ENCODE measurements around the gene LHFPL2.
"Not testable (repeated sequence)": the region's sequence is repeated elsewhere in the genome, so short reads cannot be mapped to it uniquely, and the experiment has no call there.

LHFPL2 gene

GRCh38 chr5:78677777-78678668 lies 29.5 kb upstream of the LHFPL2 start:
- Histone ChIP-seq H3K27ac (ENCODE audit: low read depth, low read length) (no peak overlapping the region), H3K36me3 (ENCODE audit: control insufficient read depth, insufficient read depth, low read length) (no peaks in the 10 kb centered on the region), H3K9me3 (ENCODE audit: control insufficient read depth, insufficient read depth, low read length) (peaks cover 7% of the 10 kb centered on the region; the same call in 1 of the 2 replicates), H3K4me1 (ENCODE audit: control insufficient read depth, insufficient read depth, low read length) (no peaks in the 10 kb centered on the region), H3K27me3 (ENCODE audit: control insufficient read depth, insufficient read depth, low read length) (no peaks in the 10 kb centered on the region), H3K9ac (ENCODE audit: low read depth, low read length) (no peak overlapping the region), H3K4me3 (ENCODE audit: low read depth, low read length) (no peak overlapping the region)

GRCh38 chr5:78675956-78676730 lies 27.6 kb upstream of the LHFPL2 start:
- no peak overlapping the region for H3K4me3 ChIP-seq (ENCODE audit: low read depth, low read length)
- no peaks in the 10 kb centered on the region for H3K9me3 ChIP-seq (ENCODE audit: control insufficient read depth, insufficient read depth, low read length)
- H3K4me1 ChIP-seq (ENCODE audit: control insufficient read depth, insufficient read depth, low read length), result no peaks in the 10 kb centered on the region
- no peak overlapping the region for H3K27ac ChIP-seq (ENCODE audit: low read depth, low read length)
- no peak overlapping the region for H3K9ac ChIP-seq (ENCODE audit: low read depth, low read length)
- H3K36me3 ChIP-seq (ENCODE audit: control insufficient read depth, insufficient read depth, low read length), result no peaks in the 10 kb centered on the region
- no peaks in the 10 kb centered on the region for H3K27me3 ChIP-seq (ENCODE audit: control insufficient read depth, insufficient read depth, low read length)

GRCh38 chr5:78673827-78674226 lies 25.3 kb upstream of the LHFPL2 start:
- H3K4me1 ChIP-seq (ENCODE audit: control insufficient read depth, insufficient read depth, low read length); H3K27me3 ChIP-seq (ENCODE audit: control insufficient read depth, insufficient read depth, low read length); H3K9me3 ChIP-seq (ENCODE audit: control insufficient read depth, insufficient read depth, low read length); H3K4me3 ChIP-seq (ENCODE audit: low read depth, low read length); H3K36me3 ChIP-seq (ENCODE audit: control insufficient read depth, insufficient read depth, low read length); H3K27ac ChIP-seq (ENCODE audit: low read depth, low read length); H3K9ac ChIP-seq (ENCODE audit: low read depth, low read length): not testable (repeated sequence)

GRCh38 chr5:78672154-78672553 lies 23.6 kb upstream of the LHFPL2 start:
- no peak overlapping the region for H3K4me3 ChIP-seq (ENCODE audit: low read depth, low read length)
- H3K27me3 ChIP-seq (ENCODE audit: control insufficient read depth, insufficient read depth, low read length), result no peaks in the 10 kb centered on the region
- no peak overlapping the region for H3K27ac ChIP-seq (ENCODE audit: low read depth, low read length)
- H3K9ac ChIP-seq (ENCODE audit: low read depth, low read length), result no peak overlapping the region
- H3K36me3 ChIP-seq (ENCODE audit: control insufficient read depth, insufficient read depth, low read length), result no peaks in the 10 kb centered on the region
- H3K9me3 ChIP-seq (ENCODE audit: control insufficient read depth, insufficient read depth, low read length), result no peaks in the 10 kb centered on the region
- H3K4me1 ChIP-seq (ENCODE audit: control insufficient read depth, insufficient read depth, low read length), result no peaks in the 10 kb centered on the region

- no peaks in the 10 kb centered on the region for H3K9me3 ChIP-seq (ENCODE audit: control insufficient read depth, insufficient read depth, low read length)
- H3K27ac ChIP-seq (ENCODE audit: low read depth, low read length), result no peak overlapping the region
- H3K9ac ChIP-seq (ENCODE audit: low read depth, low read length), result no peak overlapping the region
Measured at GRCh38 chr5:78671609-78672008, 23.0 kb upstream of the LHFPL2 start.

GRCh38 chr5:78670701-78671269 lies 22.2 kb upstream of the LHFPL2 start:
- no peak overlapping the region for H3K27ac ChIP-seq (ENCODE audit: low read depth, low read length)

More at GRCh38 chr5:78671609-78672008, 23.0 kb upstream of the LHFPL2 start:
- no peaks in the 10 kb centered on the region for H3K4me1 ChIP-seq (ENCODE audit: control insufficient read depth, insufficient read depth, low read length)
- no peak overlapping the region for H3K4me3 ChIP-seq (ENCODE audit: low read depth, low read length)
- no peaks in the 10 kb centered on the region for H3K36me3 ChIP-seq (ENCODE audit: control insufficient read depth, insufficient read depth, low read length)
- no peaks in the 10 kb centered on the region for H3K27me3 ChIP-seq (ENCODE audit: control insufficient read depth, insufficient read depth, low read length)

GRCh38 chr5:78669331-78669730 lies 20.8 kb upstream of the LHFPL2 start:
- Histone ChIP-seq H3K27me3 (ENCODE audit: control insufficient read depth, insufficient read depth, low read length) (no peaks in the 10 kb centered on the region), H3K36me3 (ENCODE audit: control insufficient read depth, insufficient read depth, low read length) (no peaks in the 10 kb centered on the region), H3K4me1 (ENCODE audit: control insufficient read depth, insufficient read depth, low read length) (no peaks in the 10 kb centered on the region), H3K27ac (ENCODE audit: low read depth, low read length) (no peak overlapping the region), H3K9me3 (ENCODE audit: control insufficient read depth, insufficient read depth, low read length) (no peaks in the 10 kb centered on the region), H3K4me3 (ENCODE audit: low read depth, low read length) (no peak overlapping the region), H3K9ac (ENCODE audit: low read depth, low read length) (no peak overlapping the region)

More at GRCh38 chr5:78670701-78671269, 22.2 kb upstream of the LHFPL2 start:
- no peaks in the 10 kb centered on the region for H3K27me3 ChIP-seq (ENCODE audit: control insufficient read depth, insufficient read depth, low read length)
- no peak overlapping the region for H3K4me3 ChIP-seq (ENCODE audit: low read depth, low read length)
- H3K4me1 ChIP-seq (ENCODE audit: control insufficient read depth, insufficient read depth, low read length), result no peaks in the 10 kb centered on the region
- no peaks in the 10 kb centered on the region for H3K36me3 ChIP-seq (ENCODE audit: control insufficient read depth, insufficient read depth, low read length)
- H3K9me3 ChIP-seq (ENCODE audit: control insufficient read depth, insufficient read depth, low read length), result no peaks in the 10 kb centered on the region
- no peak overlapping the region for H3K9ac ChIP-seq (ENCODE audit: low read depth, low read length)

- Histone ChIP-seq H3K4me1 (ENCODE audit: control insufficient read depth, insufficient read depth, low read length) (no peaks in the 10 kb centered on the region), H3K4me3 (ENCODE audit: low read depth, low read length) (no peak overlapping the region), H3K27me3 (ENCODE audit: control insufficient read depth, insufficient read depth, low read length) (no peaks in the 10 kb centered on the region), H3K27ac (ENCODE audit: low read depth, low read length) (no peak overlapping the region), H3K9ac (ENCODE audit: low read depth, low read length) (no peak overlapping the region), H3K36me3 (ENCODE audit: control insufficient read depth, insufficient read depth, low read length) (no peaks in the 10 kb centered on the region), H3K9me3 (ENCODE audit: control insufficient read depth, insufficient read depth, low read length) (no peaks in the 10 kb centered on the region)
Measured at GRCh38 chr5:78667461-78668103, 19.0 kb upstream of the LHFPL2 start.

- not testable (repeated sequence) for H3K4me3 ChIP-seq (ENCODE audit: low read depth, low read length); H3K4me1 ChIP-seq (ENCODE audit: control insufficient read depth, insufficient read depth, low read length); H3K36me3 ChIP-seq (ENCODE audit: control insufficient read depth, insufficient read depth, low read length); H3K27me3 ChIP-seq (ENCODE audit: control insufficient read depth, insufficient read depth, low read length); H3K27ac ChIP-seq (ENCODE audit: low read depth, low read length); H3K9me3 ChIP-seq (ENCODE audit: control insufficient read depth, insufficient read depth, low read length); H3K9ac ChIP-seq (ENCODE audit: low read depth, low read length)
Measured at GRCh38 chr5:78666975-78667374, 18.4 kb upstream of the LHFPL2 start.

GRCh38 chr5:78666041-78666444 lies 17.5 kb upstream of the LHFPL2 start:
- Histone ChIP-seq H3K27ac (ENCODE audit: low read depth, low read length) (no peak overlapping the region), H3K4me3 (ENCODE audit: low read depth, low read length) (no peak overlapping the region)

More at GRCh38 chr5:78666041-78666444, 17.5 kb upstream of the LHFPL2 start:
- Histone ChIP-seq H3K9ac (ENCODE audit: low read depth, low read length) (no peak overlapping the region), H3K36me3 (ENCODE audit: control insufficient read depth, insufficient read depth, low read length) (no peaks in the 10 kb centered on the region), H3K4me1 (ENCODE audit: control insufficient read depth, insufficient read depth, low read length) (no peaks in the 10 kb centered on the region), H3K27me3 (ENCODE audit: control insufficient read depth, insufficient read depth, low read length) (no peaks in the 10 kb centered on the region), H3K9me3 (ENCODE audit: control insufficient read depth, insufficient read depth, low read length) (no peaks in the 10 kb centered on the region)
